ENCODE results near the gene LSAMP. TPM values are rescaled to one million over a fixed set of nuclear protein-coding genes. Genes with fewer than 3 reads are reported as not detected.

Gene LSAMP
- total and polyA plus RNA-seq, 2 of the 13 experiments (the other 11 are each of a cell fraction or from before 2014, with no cell fraction given), result not detected

GRCh38 chr3:115790759-115791158 is 654.5 kb downstream of the LSAMP start (continued):
- TF ChIP-seq, protein P1, sequence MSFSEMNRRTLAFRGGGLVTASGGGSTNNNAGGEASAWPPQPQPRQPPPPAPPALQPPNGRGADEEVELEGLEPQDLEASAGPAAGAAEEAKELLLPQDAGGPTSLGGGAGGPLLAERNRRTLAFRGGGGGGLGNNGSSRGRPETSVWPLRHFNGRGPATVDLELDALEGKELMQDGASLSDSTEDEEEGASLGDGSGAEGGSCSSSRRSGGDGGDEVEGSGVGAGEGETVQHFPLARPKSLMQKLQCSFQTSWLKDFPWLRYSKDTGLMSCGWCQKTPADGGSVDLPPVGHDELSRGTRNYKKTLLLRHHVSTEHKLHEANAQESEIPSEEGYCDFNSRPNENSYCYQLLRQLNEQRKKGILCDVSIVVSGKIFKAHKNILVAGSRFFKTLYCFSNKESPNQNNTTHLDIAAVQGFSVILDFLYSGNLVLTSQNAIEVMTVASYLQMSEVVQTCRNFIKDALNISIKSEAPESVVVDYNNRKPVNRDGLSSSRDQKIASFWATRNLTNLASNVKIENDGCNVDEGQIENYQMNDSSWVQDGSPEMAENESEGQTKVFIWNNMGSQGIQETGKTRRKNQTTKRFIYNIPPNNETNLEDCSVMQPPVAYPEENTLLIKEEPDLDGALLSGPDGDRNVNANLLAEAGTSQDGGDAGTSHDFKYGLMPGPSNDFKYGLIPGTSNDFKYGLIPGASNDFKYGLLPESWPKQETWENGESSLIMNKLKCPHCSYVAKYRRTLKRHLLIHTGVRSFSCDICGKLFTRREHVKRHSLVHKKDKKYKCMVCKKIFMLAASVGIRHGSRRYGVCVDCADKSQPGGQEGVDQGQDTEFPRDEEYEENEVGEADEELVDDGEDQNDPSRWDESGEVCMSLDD (CRISPR knock-in tag; IDR thresholded peaks at IDR 0.05; ENCODE audit: borderline replicate concordance), result no peak
- TF ChIP-seq ZMYM2 (CRISPR knock-in tag; IDR thresholded peaks at IDR 0.05), result 0 out of 2 replicates have a peak, but pooled peaks have one; percentile 14
- no peak for TF ChIP-seq FUBP1 (CRISPR knock-in tag; IDR thresholded peaks at IDR 0.05; ENCODE audit: borderline replicate concordance)
- TF ChIP-seq FOXA3 (CRISPR knock-in tag; IDR thresholded peaks at IDR 0.05), result peak; percentile 63
- no peak for TF ChIP-seq ZNF34 (CRISPR knock-in tag; IDR thresholded peaks at IDR 0.05; ENCODE audit: borderline replicate concordance)
- TF ChIP-seq RARA (CRISPR knock-in tag; IDR thresholded peaks at IDR 0.05), result 0 out of 2 replicates have a peak, but pooled peaks have one; percentile 25
- TF ChIP-seq RXRB (CRISPR knock-in tag; IDR thresholded peaks at IDR 0.05; ENCODE audit: borderline replicate concordance), result peak; percentile 44; the same call in 1 of the 2 replicates
- no peak for TF ChIP-seq POLR2AphosphoS5 (IDR thresholded peaks at IDR 0.05; ENCODE audit: low read depth, low read length)
- no peak for TF ChIP-seq MAFK (conservative IDR thresholded peaks at IDR 0.05 in 1 of 2, IDR thresholded peaks at IDR 0.05 in 1 of 2; ENCODE audit: low read length in 2 of 2)
- no peak for TF ChIP-seq MTA3 (CRISPR knock-in tag; IDR thresholded peaks at IDR 0.05)
- TF ChIP-seq RORA (CRISPR knock-in tag; IDR thresholded peaks at IDR 0.05), result no peak
- TF ChIP-seq MEIS1 (CRISPR knock-in tag; IDR thresholded peaks at IDR 0.05; ENCODE audit: borderline replicate concordance), result no peak
- no peak; the same call in 1 of the 2 replicates for TF ChIP-seq ZNF446 (CRISPR knock-in tag; IDR thresholded peaks at IDR 0.05)
- no peak for TF ChIP-seq NFE2L1 (CRISPR knock-in tag; IDR thresholded peaks at IDR 0.05; ENCODE audit: borderline replicate concordance)
- TF ChIP-seq ZNF547 (CRISPR knock-in tag; IDR thresholded peaks at IDR 0.05), result no peak
- TF ChIP-seq RBM22 (optimal IDR thresholded peaks at IDR 0.05; ENCODE audit: low read length), result no peak
- TF ChIP-seq, protein P2, sequence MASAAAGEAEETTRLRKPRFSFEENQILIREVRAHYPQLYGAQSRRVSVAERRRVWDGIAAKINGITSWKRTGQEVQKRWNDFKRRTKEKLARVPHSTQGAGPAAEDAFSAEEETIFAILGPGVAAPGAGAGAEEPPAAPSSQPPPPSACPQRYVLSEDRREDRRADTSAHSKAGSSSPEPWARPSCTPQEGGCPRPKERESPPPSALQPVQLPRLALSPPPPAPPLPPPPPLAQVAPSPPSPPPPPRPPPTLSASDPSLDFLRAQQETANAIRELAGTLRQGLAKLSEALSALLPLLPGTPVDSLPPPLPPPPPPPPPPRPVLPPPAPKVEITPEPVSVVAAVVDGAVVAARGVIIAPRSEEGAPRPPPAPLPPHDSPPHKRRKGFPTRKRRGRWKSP (CRISPR knock-in tag; IDR thresholded peaks at IDR 0.05), result 0 out of 2 replicates have a peak, but pooled peaks have one; percentile 35

Data from HepG2 (cell line).